Measurements from ENCODE around the gene PSMC4. TPM values are rescaled to one million over a fixed set of nuclear protein-coding genes. Genes with fewer than 3 reads are reported as not detected.
"Not testable (repeated sequence)": the region's sequence is repeated elsewhere in the genome, so short reads cannot be mapped to it uniquely, and the experiment has no call there.

The PSMC4 gene
- total and polyA plus RNA-seq, 12 donors = 64.1 to 111 (median 80.4) TPM

DNA sequence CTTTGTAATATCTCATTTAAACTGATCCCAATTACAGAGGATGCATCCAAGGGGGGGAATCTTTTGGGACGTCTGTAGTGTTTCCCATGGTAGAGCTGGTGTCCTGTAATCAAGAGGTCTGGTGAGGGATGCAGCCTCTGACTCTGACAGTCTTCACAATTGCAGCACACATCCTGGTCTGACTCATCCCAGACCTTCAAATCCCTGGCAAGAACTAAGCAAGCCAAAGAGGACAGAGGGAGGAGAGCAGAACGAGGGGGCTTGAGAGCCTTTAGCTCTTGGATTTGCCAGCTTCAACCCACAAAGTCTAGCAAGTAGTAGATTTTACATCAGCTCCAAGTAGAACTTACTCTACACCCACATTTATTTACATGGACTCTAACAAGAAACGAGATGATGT lies 19.3 kb upstream of the PSMC4 start:
- TF ChIP-seq, protein P1, sequence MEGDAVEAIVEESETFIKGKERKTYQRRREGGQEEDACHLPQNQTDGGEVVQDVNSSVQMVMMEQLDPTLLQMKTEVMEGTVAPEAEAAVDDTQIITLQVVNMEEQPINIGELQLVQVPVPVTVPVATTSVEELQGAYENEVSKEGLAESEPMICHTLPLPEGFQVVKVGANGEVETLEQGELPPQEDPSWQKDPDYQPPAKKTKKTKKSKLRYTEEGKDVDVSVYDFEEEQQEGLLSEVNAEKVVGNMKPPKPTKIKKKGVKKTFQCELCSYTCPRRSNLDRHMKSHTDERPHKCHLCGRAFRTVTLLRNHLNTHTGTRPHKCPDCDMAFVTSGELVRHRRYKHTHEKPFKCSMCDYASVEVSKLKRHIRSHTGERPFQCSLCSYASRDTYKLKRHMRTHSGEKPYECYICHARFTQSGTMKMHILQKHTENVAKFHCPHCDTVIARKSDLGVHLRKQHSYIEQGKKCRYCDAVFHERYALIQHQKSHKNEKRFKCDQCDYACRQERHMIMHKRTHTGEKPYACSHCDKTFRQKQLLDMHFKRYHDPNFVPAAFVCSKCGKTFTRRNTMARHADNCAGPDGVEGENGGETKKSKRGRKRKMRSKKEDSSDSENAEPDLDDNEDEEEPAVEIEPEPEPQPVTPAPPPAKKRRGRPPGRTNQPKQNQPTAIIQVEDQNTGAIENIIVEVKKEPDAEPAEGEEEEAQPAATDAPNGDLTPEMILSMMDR (IDR thresholded peaks at IDR 0.05) = no peak
- no peak for DNase-seq
- no peak overlapping the region for H3K4me3 ChIP-seq
- no peak overlapping the region for H3K27ac ChIP-seq
- intact Hi-C loops (cut with DNase I) = no loop called here
- peaks cover 0 to 86% (median 0%) of the 10 kb centered on the region in 7 donors for H3K27me3 ChIP-seq
- ATAC-seq = no peak
- H3K9me3 ChIP-seq = no peaks in the 10 kb centered on the region
- peaks cover 0 to 24% (median 0%) of the 10 kb centered on the region in 9 donors for H3K4me1 ChIP-seq
- 56 to 62% methylated on average over 3 of the region's 3 CpGs for WGBS, 2 donors
- H3K36me3 ChIP-seq = no peaks in the 10 kb centered on the region

DNA sequence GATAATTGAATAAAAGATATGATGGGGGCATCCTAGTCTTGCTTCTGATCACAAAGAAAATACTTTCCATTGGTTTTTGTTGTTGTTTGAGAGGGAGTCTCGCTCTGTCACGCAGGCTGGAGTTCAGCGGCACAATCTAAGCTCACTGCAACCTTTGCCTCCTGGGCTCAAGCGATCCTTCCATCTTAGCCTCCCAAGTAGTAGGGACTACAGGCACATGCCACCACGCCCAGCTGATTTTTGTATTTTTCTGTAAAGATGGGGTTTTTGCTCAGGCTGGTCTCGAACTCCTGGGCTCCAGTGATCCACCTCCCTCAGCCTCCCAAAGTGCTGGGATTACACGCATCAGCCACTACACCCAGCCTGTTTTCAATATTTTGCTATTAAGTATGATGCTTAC lies 17.1 kb upstream of the PSMC4 start:
- Histone ChIP-seq H3K4me1 (peaks cover 0 to 24% (median 0%) of the 10 kb centered on the region in 9 donors), H3K4me3 (no peak overlapping the region), H3K27me3 (peaks cover 0 to 70% (median 0%) of the 10 kb centered on the region in 7 donors), H3K9me3 (no peaks in the 10 kb centered on the region), H3K36me3 (no peaks in the 10 kb centered on the region), H3K27ac (no peak overlapping the region)
- DNase-seq (no peak), ATAC-seq (no peak)
- TF ChIP-seq, protein P1 (IDR thresholded peaks at IDR 0.05) = no peak
- WGBS, 2 donors = 86 to 90% methylated on average over 7 of the region's 7 CpGs
- intact Hi-C loops (cut with DNase I) = no loop called here

DNA sequence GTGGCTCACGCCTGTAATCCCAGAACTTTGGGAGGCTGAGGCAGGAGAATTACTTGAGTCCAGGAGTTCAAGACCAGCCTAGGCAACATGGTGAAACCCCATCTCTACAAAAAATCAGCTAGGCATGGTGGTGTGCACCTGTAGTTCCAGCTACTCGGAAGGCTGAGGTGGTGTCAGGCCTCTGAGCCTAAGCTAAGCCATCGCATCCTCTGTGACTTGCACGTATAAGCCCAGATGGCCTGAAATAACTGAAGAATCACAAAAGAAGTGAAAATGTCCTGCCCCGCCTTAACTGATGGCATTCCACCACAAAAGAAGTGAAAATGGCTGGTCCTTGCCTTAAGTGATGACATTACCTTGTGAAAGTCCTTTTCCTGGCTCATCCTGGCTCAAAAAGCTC lies 13.1 kb upstream of the PSMC4 start:
- ATAC-seq; intact Hi-C loops (cut with DNase I); H3K36me3 ChIP-seq; H3K9me3 ChIP-seq; H3K4me3 ChIP-seq; DNase-seq; H3K27ac ChIP-seq: not testable (repeated sequence)
- H3K27me3 ChIP-seq = peaks cover 0 to 62% (median 0%) of the 10 kb centered on the region in 7 donors
- peaks cover 0 to 15% (median 0%) of the 10 kb centered on the region in 9 donors for H3K4me1 ChIP-seq
- WGBS, 2 donors = 81 to 86% methylated on average over 5 of the region's 5 CpGs

DNA sequence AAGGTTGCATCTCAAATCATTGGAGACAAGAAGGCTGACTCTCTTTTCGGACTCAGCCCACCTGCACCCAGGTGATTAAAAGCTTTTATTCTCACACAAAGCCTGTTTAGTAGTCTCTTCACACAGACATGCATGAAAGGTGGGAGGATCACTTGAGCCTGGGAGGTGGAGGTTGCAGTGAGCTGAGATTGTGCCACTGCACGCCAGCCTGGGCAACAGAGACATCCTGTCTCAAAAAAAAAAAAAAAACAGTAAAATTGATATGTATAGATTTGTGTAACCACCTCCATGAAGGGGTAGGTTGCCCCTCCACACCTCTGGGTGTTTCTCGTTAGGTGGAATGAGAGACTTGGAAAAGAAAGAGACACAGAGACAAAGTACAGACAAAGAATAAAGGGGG lies 12.0 kb upstream of the PSMC4 start:
- H3K36me3 ChIP-seq; intact Hi-C loops (cut with DNase I); H3K27ac ChIP-seq; H3K4me3 ChIP-seq; ATAC-seq; H3K4me1 ChIP-seq; H3K9me3 ChIP-seq; DNase-seq: not testable (repeated sequence)
- H3K27me3 ChIP-seq = peaks cover 0 to 60% (median 0%) of the 10 kb centered on the region in 7 donors
- 91% methylated on average over 3 of the region's 3 CpGs for WGBS, 2 donors

DNA sequence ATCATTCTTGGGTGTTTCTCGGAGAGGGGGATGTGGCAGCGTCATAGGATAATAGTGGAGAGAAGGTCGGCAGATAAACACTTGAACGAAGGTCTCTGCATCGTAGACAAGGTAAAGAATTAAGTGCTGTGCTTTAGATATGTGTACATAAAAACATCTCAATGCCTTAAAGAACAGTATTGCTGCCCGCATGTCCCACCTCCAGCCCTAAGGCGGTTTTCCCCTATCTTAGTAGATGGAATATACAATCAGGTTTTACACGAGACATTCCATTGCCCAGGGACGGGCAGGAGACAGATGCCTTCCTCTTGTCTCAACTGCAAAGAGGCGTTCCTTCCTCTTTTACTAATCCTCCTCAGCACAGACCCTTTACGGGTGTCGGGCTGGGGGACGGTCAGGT lies 11.6 kb upstream of the PSMC4 start:
- ATAC-seq; H3K36me3 ChIP-seq; H3K4me1 ChIP-seq; intact Hi-C loops (cut with DNase I); H3K9me3 ChIP-seq; DNase-seq; H3K4me3 ChIP-seq; H3K27ac ChIP-seq: not testable (repeated sequence)
- 54 to 61% methylated on average over 9 to 10 of the region's 13 CpGs for WGBS, 2 donors
- peaks cover 0 to 55% (median 0%) of the 10 kb centered on the region in 7 donors for H3K27me3 ChIP-seq

DNA sequence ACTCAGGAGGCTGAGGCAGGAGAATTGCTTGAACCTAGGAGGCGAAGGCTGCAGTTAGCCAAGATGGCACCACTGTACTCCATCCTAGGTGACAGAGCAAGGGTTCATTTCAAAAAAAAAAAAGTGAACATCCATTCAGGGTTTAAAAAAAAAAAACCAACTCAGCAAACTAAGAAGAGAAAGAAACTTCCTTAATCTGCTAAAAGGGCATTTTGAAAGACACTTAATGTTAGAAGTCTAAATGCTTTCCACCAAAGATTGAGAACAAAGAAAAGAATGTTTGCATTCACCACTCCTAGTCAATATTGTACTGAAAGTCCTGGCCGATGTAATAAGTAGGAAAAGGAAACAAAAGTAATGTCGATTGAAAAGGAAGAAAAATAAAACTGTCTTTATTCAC lies 7.1 kb upstream of the PSMC4 start:
- intact Hi-C loops (cut with DNase I) = loop anchor here in 2 of 10 donors (10.0 kb wide), 2 partner anchors 169 to 179 kb away; no protein-coding TSS in a partner anchor
- Histone ChIP-seq H3K36me3 (no peaks in the 10 kb centered on the region), H3K4me1 (peaks cover 0 to 2% (median 0%) of the 10 kb centered on the region in 9 donors), H3K4me3 (no peak overlapping the region), H3K27me3 (peaks cover 0 to 48% (median 0%) of the 10 kb centered on the region in 7 donors), H3K9me3 (no peaks in the 10 kb centered on the region), H3K27ac (no peak overlapping the region)
- DNase-seq (no peak), ATAC-seq (no peak)
- TF ChIP-seq, protein P1 (IDR thresholded peaks at IDR 0.05) = no peak
- 68 to 73% methylated on average over 3 of the region's 3 CpGs for WGBS, 2 donors

All from heart right ventricle (tissue), 16 donors.